A549 (cell line): ENCODE measurements around the gene LIG3. TPM values are rescaled to one million over a fixed set of nuclear protein-coding genes. Genes with fewer than 3 reads are reported as not detected.
A peak's percentile ranks its signal among the peaks of the same experiment; 100 is the strongest.

Source experiments
- ATAC-seq, 2 experiments: fragments of 200-7000 bp in 1 of 2; fragments of >200 bp in 1 of 2; cut with Nextera tagmentation in 1 of 2; cut with Tn5 transposase in 1 of 2; 3 replicates each; pipeline versions ENCODE4 v1.8.0 to v1.9.1; 2018 to 2020; ENCODE audit warnings: mild to moderate bottlenecking in 1 of 2, moderate library complexity in 1 of 2
- CTCF ChIA-PET: fragments of 300-600 bp; sonication (Branson Sonifier 250); formaldehyde crosslinking; extraction: SDS; loops from one replicate; lab custom pipeline; 2021; ENCODE audit warnings: antibody characterized with exemption, inconsistent platforms; lab: Yijun Ruan, JAX
- POLR2A ChIA-PET: fragments of 350-600 bp; formaldehyde crosslinking; extraction: SDS; loops from one replicate; lab custom pipeline; 2021; ENCODE audit warnings: antibody characterized with exemption, inconsistent platforms; lab: Yijun Ruan, JAX
- DNase-seq, 2 experiments: peaks; one replicate each; pipeline versions ENCODE4 v3.0.0 to v3.0.0-alpha.2; 2011 to 2016; ENCODE audit warnings: low read depth in 1 of 2, low spot score in 1 of 2
- FAIRE-seq: peaks from 2 replicates; lab custom pipeline; 2011; peaks lifted over from hg19 to GRCh38; lab: Jason Lieb, UNC
- H3K27ac ChIP-seq, 2 experiments: fragments of >200 bp; sonication (Bioruptor Twin); formaldehyde crosslinking; 3 replicates each; pipeline ENCODE4 v1.5.1; 2016 to 2017
- H3K4me1 ChIP-seq: fragments of >200 bp; sonication (Bioruptor Twin); formaldehyde crosslinking; 3 replicates; pipeline ENCODE4 v1.6.1; 2016
- H3K4me2 ChIP-seq: fragments of >200 bp; sonication (Bioruptor Twin); formaldehyde crosslinking; 3 replicates; pipeline ENCODE4 v1.6.1; 2016
- H3K4me3 ChIP-seq: fragments of >200 bp; sonication (Bioruptor Twin); formaldehyde crosslinking; 3 replicates; pipeline ENCODE4 v1.5.1; 2016
- H3K9me3 ChIP-seq: fragments of >200 bp; sonication (Bioruptor Twin); formaldehyde crosslinking; 3 replicates; pipeline ENCODE4 v1.6.1; 2016
- CHD2 ChIP-seq: fragments of 150-350 bp; IDR thresholded peaks from 2 replicates; pipeline ENCODE4 v1.6.1; 2014; ENCODE audit warnings: low read length; ENCODE audit not compliant: partially characterized antibody
- CHD4 ChIP-seq: fragments of 200-600 bp; sonication (generic); IDR thresholded peaks from 2 replicates; pipeline ENCODE4 v1.6.1; 2016; ENCODE audit warnings: antibody characterized with exemption, mild to moderate bottlenecking, borderline replicate concordance
- EHMT2 ChIP-seq: fragments of 200-600 bp; sonication (generic); IDR thresholded peaks from 2 replicates; pipeline ENCODE4 v1.6.1; 2016; ENCODE audit warnings: antibody characterized with exemption, low read depth, mild to moderate bottlenecking, moderate library complexity
- EP300 ChIP-seq, 2 experiments: fragments of >200 bp; sonication (Bioruptor Twin); formaldehyde crosslinking; IDR thresholded peaks; 2 replicates in 1 of 2; 3 replicates in 1 of 2; pipeline ENCODE4 v1.6.1; 2016 to 2017
- ESRRA ChIP-seq: fragments of 150-350 bp; IDR thresholded peaks from 2 replicates; pipeline ENCODE4 v1.6.1; 2014; ENCODE audit warnings: mild to moderate bottlenecking, low read length, borderline replicate concordance
- FOSL2 ChIP-seq, 2 experiments: fragments of 450-650 bp in 1 of 2; fragments of >200 bp in 1 of 2; sonication (Bioruptor Twin) in 1 of 2; formaldehyde crosslinking; IDR thresholded peaks; 2 replicates each; pipeline versions ENCODE4 v1.5.0 to v1.6.1; 2016 to 2020; ENCODE audit warnings: mild to moderate bottlenecking in 1 of 2, moderate library complexity in 1 of 2
- FOXS1 ChIP-seq: fragments of 250-450 bp; sonication (Bioruptor Pico); IDR thresholded peaks from 2 replicates; pipeline ENCODE4 v1.5.0; 2020; ENCODE audit warnings: mild to moderate bottlenecking, moderate library complexity
- GATA3 ChIP-seq: IDR thresholded peaks from 2 replicates; pipeline ENCODE4 v1.6.1; 2012; ENCODE audit warnings: borderline replicate concordance
- JUN ChIP-seq, 2 experiments: fragments of >200 bp; sonication (Bioruptor Twin); formaldehyde crosslinking; IDR thresholded peaks; 2 replicates in 1 of 2; 3 replicates in 1 of 2; pipeline ENCODE4 v1.6.1; 2016 to 2017
- KDM5A ChIP-seq: fragments of 200-600 bp; sonication (generic); IDR thresholded peaks from 2 replicates; pipeline ENCODE4 v1.6.1; 2016; ENCODE audit warnings: antibody characterized with exemption, mild to moderate bottlenecking
- MAFK ChIP-seq: fragments of 450-650 bp; IDR thresholded peaks from 2 replicates; pipeline ENCODE4 v1.6.1; 2014; ENCODE audit not compliant: partially characterized antibody
- POLR2AphosphoS2 ChIP-seq: conservative IDR thresholded peaks from 2 replicates; pipeline ENCODE4 v1.6.1; 2012; ENCODE audit warnings: low read length, improper control_type of control experiment, inconsistent platforms
- SMC3 ChIP-seq: fragments of >200 bp; sonication (Bioruptor Twin); formaldehyde crosslinking; IDR thresholded peaks from 3 replicates; pipeline ENCODE4 v1.6.1; 2018; ENCODE audit warnings: inconsistent platforms
- ZC3H11A ChIP-seq: fragments of 450-650 bp; IDR thresholded peaks from 2 replicates; pipeline ENCODE4 v1.6.1; 2014; ENCODE audit warnings: antibody characterized with exemption, mild to moderate bottlenecking
- ZFP36 ChIP-seq: fragments of 450-650 bp; IDR thresholded peaks from 2 replicates; pipeline ENCODE4 v1.6.1; 2014; ENCODE audit warnings: borderline replicate concordance; ENCODE audit not compliant: partially characterized antibody
- ZNF302 ChIP-seq: fragments of 250-450 bp; sonication (Bioruptor Pico); IDR thresholded peaks from 2 replicates; pipeline ENCODE4 v1.9.0; 2021; ENCODE audit warnings: inconsistent platforms, mild to moderate bottlenecking, moderate library complexity
- ZSCAN20 ChIP-seq: fragments of 250-450 bp; sonication (Bioruptor Pico); IDR thresholded peaks from 2 replicates; pipeline ENCODE4 v1.8.0; 2022; ENCODE audit warnings: mild to moderate bottlenecking, moderate library complexity
- WGBS: methylation state at CpG from one replicate; pipeline ENCODE4 v1.1.6; 2017; ENCODE audit errors: missing lambda C conversion rate; 5-methylcytosine and 5-hydroxymethylcytosine counted together
- polyA plus RNA-seq, 4 experiments: library from polyadenylated mRNA; depleted of rRNA in 3 of 4; stranded (reverse); fragments of >200 nt; fragmentation: RNase III in 1 of 4; extraction: RNeasy Plus Mini Kit Qiagen cat#74134 plus additional on column Dnase treatment in 1 of 4; gene quantifications; 2 replicates in 3 of 4; 3 replicates in 1 of 4; pipeline ENCODE4 v1.2.3, GENCODE V29; 2011 to 2017
- TF ChIP-seq, protein P1 (sequence below): fragments of >200 bp; sonication (Bioruptor Twin); formaldehyde crosslinking; IDR thresholded peaks from 3 replicates; pipeline ENCODE4 v1.6.1; 2016
- TF ChIP-seq, protein P2 (sequence below): IDR thresholded peaks from 2 replicates; pipeline ENCODE4 v1.6.1; 2012
- TF ChIP-seq, protein P3 (sequence below): fragments of 200-600 bp; sonication (generic); IDR thresholded peaks from 2 replicates; pipeline ENCODE4 v1.6.1; 2016; ENCODE audit warnings: antibody characterized with exemption, mild to moderate bottlenecking, moderate library complexity
- TF ChIP-seq, protein P4 (sequence below): fragments of >200 bp; sonication (Bioruptor Twin); formaldehyde crosslinking; IDR thresholded peaks from 2 replicates; pipeline ENCODE4 v1.6.1; 2016

LIG3 gene
- polyA plus RNA-seq, 2 of the 4 experiments (the other 2 are of a cell fraction), result 36.3 to 56.8 TPM

DNA sequence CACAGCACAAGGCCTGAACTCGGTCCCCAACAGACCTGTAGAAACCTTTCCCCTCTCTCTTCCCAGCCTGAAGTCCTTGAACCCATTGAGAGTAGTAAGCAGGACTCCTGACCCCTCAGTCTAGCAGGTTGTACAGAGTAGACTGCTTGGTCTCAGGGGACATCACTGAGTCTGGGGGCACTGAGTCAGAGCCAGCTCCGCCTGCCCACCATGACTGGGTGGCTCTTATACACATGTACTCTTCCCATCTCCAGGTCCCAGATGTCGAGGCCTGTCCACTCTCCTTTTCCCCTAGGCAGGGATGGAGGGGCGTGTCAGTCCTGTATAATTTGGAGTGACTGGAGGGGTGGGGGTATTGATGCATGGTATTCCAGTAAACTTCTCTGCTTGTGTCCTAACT is 23.5 kb downstream of the LIG3 start:
- H3K4me1 ChIP-seq, result 0 out of 3 replicates have a peak, but pooled peaks cover 3% of the 10 kb centered on the region
- DNase-seq (no peak), ATAC-seq (peak in 1 of 2 experiments; percentile 5; a peak in 3 of 6 replicates), FAIRE-seq (no peak)
- CTCF ChIA-PET, result interaction anchor here (1.0 to 3.6 kb wide), 4 partner anchors 9 to 116 kb away, joined by 3 to 17 read pairs (median 3); partner anchors contain the start of gene RAD51D
- H3K4me3 ChIP-seq, result no peak overlapping the region
- no peaks in the 10 kb centered on the region for H3K9me3 ChIP-seq
- no peak overlapping the region for H3K27ac ChIP-seq
- 94% methylated on average over 4 of the region's 4 CpGs for WGBS
- TF ChIP-seq, protein P1, sequence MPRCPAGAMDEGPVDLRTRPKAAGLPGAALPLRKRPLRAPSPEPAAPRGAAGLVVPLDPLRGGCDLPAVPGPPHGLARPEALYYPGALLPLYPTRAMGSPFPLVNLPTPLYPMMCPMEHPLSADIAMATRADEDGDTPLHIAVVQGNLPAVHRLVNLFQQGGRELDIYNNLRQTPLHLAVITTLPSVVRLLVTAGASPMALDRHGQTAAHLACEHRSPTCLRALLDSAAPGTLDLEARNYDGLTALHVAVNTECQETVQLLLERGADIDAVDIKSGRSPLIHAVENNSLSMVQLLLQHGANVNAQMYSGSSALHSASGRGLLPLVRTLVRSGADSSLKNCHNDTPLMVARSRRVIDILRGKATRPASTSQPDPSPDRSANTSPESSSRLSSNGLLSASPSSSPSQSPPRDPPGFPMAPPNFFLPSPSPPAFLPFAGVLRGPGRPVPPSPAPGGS, result no peak
- TF ChIP-seq SMC3 (no peak), CHD2 (no peak), ZC3H11A (no peak), CHD4 (no peak), ZFP36 (no peak), MAFK (no peak)
- no peak overlapping the region for H3K4me2 ChIP-seq
- POLR2A ChIA-PET, result no interaction called here

DNA sequence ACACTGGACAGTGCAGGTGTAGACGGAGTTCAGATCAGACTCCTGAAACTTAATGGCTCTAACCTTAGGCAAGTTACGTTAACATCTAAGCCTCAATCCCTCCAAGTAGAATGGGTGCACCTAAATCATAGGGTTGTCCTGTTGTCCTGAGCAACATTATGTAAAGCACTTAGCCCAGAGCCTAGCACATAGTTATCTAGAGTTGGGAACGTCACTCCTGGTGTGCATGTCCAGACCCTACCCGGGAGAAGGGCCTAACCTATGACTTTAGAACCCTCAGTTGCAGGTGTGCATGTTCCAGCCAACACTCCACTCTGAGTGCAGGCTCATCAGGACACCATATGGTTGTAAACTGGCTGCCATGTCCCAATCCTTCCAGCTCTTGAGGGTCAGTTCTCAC is 26.0 kb downstream of the LIG3 start:
- ChIA-PET POLR2A (no interaction called here), CTCF (interaction anchor here (0.7 to 3.6 kb wide), 5 partner anchors 13 to 113 kb away, joined by 3 to 17 read pairs (median 3); partner anchors contain the start of gene RAD51D)
- FAIRE-seq (no peak), DNase-seq (no peak), ATAC-seq (no peak)
- TF ChIP-seq ESRRA, result no peak
- no peak for TF ChIP-seq KDM5A
- TF ChIP-seq GATA3, result no peak
- no peak for TF ChIP-seq EHMT2
- no peak for TF ChIP-seq MAFK
- TF ChIP-seq ZFP36, result no peak
- no peak for TF ChIP-seq EP300 (IDR thresholded peaks at IDR 0.05)
- TF ChIP-seq, protein P2, sequence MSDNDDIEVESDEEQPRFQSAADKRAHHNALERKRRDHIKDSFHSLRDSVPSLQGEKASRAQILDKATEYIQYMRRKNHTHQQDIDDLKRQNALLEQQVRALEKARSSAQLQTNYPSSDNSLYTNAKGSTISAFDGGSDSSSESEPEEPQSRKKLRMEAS, result no peak
- TF ChIP-seq, protein P3, sequence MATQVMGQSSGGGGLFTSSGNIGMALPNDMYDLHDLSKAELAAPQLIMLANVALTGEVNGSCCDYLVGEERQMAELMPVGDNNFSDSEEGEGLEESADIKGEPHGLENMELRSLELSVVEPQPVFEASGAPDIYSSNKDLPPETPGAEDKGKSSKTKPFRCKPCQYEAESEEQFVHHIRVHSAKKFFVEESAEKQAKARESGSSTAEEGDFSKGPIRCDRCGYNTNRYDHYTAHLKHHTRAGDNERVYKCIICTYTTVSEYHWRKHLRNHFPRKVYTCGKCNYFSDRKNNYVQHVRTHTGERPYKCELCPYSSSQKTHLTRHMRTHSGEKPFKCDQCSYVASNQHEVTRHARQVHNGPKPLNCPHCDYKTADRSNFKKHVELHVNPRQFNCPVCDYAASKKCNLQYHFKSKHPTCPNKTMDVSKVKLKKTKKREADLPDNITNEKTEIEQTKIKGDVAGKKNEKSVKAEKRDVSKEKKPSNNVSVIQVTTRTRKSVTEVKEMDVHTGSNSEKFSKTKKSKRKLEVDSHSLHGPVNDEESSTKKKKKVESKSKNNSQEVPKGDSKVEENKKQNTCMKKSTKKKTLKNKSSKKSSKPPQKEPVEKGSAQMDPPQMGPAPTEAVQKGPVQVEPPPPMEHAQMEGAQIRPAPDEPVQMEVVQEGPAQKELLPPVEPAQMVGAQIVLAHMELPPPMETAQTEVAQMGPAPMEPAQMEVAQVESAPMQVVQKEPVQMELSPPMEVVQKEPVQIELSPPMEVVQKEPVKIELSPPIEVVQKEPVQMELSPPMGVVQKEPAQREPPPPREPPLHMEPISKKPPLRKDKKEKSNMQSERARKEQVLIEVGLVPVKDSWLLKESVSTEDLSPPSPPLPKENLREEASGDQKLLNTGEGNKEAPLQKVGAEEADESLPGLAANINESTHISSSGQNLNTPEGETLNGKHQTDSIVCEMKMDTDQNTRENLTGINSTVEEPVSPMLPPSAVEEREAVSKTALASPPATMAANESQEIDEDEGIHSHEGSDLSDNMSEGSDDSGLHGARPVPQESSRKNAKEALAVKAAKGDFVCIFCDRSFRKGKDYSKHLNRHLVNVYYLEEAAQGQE, result no peak
- no peak for TF ChIP-seq FOSL2 (IDR thresholded peaks at IDR 0.05)
- no peak for TF ChIP-seq FOSL2 (CRISPR knock-in tag; IDR thresholded peaks at IDR 0.05)
- TF ChIP-seq ZNF302, result no peak
- no peak for TF ChIP-seq JUN (IDR thresholded peaks at IDR 0.05)
- no peak for TF ChIP-seq POLR2AphosphoS2
- 84% methylated on average over 4 of the region's 4 CpGs for WGBS
- Histone ChIP-seq H3K4me3 (no peak overlapping the region), H3K9me3 (no peaks in the 10 kb centered on the region), H3K4me2 (no peak overlapping the region), H3K4me1 (0 out of 3 replicates have a peak, but pooled peaks cover under 1% of the 10 kb centered on the region), H3K27ac (no peak overlapping the region)

DNA sequence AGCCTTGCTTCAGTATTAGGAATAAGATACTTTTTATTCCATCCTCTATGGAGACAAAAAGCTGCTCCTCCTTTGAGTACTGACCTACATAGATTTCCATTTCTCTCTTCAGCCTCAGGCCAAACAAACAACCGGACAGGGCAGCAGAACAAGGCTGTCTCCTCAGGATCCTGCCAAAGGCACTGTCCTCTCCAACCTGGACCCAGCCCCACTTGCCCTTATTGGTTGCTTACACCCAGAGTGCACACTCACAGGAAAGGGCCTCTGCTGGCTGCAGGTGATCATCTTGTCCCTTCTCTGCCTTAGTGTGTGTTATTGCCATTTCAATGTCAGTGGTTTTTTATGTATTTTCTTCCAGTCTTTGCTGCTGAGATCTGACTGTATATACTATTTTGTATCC is 26.6 kb downstream of the LIG3 start:
- TF ChIP-seq ZSCAN20, result no peak
- TF ChIP-seq, protein P2, result no peak
- no peak for TF ChIP-seq FOXS1 (CRISPR knock-in tag)
- TF ChIP-seq, protein P4, sequence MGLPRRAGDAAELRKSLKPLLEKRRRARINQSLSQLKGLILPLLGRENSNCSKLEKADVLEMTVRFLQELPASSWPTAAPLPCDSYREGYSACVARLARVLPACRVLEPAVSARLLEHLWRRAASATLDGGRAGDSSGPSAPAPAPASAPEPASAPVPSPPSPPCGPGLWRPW, result no peak
- 85% methylated on average over 1 of the region's 1 CpG for WGBS
- Histone ChIP-seq H3K4me2 (no peak overlapping the region), H3K4me3 (no peak overlapping the region), H3K27ac (no peak overlapping the region), H3K9me3 (no peaks in the 10 kb centered on the region), H3K4me1 (no peaks in the 10 kb centered on the region)
- ChIA-PET POLR2A (no interaction called here), CTCF (interaction anchor here (1.0 to 6.7 kb wide), 4 partner anchors 8 to 112 kb away, joined by 3 to 62 read pairs (median 18); partner anchors contain the start of gene RAD51D)
- DNase-seq (no peak), FAIRE-seq (no peak), ATAC-seq (peak in 1 of 2 experiments; percentile 6; a peak in 2 of 6 replicates)
